Bone marrow (tissue), 2 donors: Measurements from ENCODE around the gene TARBP2.

Experiments
- DNase-seq, 2 donors: peaks; one replicate each; lab custom pipeline; 2025; lab: John Stamatoyannopoulos, UW

The TARBP2 gene, protein sequence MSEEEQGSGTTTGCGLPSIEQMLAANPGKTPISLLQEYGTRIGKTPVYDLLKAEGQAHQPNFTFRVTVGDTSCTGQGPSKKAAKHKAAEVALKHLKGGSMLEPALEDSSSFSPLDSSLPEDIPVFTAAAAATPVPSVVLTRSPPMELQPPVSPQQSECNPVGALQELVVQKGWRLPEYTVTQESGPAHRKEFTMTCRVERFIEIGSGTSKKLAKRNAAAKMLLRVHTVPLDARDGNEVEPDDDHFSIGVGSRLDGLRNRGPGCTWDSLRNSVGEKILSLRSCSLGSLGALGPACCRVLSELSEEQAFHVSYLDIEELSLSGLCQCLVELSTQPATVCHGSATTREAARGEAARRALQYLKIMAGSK

DNA sequence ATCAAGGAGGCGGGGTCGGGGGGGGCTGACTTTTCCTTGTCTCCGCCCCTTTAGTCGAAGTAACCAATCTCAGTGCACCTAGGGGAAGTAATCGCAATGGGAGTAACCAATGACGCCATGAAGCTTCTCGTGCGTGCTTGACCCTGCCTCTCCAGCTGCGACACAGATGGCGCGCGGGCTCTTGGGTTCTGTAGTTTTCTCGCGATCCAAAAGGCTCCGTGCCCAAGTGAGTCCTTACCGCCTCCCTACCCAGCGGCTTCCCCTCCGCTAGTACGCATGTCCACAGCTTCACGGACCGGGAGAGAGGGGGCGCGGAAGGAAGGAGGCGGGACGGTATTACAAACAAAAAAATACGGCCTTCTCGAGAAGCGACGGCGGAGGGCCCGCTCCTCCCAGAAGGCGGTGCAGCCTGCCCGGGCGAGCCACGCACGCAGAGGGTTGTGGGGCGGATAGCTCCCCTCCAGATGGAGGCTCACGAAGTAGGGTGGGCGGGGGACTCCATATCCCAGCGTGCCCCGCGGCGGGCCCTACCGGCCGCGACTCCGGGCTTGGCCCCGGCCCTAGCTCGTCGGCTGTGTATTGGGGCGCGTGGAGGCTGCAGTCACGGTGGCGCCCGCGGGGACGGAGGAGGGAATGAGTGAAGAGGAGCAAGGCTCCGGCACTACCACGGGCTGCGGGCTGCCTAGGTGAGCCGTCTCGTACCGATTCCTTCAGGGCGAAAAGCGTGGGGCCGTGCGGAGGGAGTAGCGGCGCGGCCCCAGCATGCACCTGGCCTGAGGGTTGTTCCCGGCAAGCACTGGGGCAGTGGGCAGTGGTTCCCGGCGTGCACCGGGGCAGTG, at the start of gene TARBP2:
TARBP2 (plus strand) TSS at position 508 of the 839 bp plus-strand sequence; CDS start at position 634, 126 bp downstream.
- peak; percentile 98 to 99 for DNase-seq

DNA sequence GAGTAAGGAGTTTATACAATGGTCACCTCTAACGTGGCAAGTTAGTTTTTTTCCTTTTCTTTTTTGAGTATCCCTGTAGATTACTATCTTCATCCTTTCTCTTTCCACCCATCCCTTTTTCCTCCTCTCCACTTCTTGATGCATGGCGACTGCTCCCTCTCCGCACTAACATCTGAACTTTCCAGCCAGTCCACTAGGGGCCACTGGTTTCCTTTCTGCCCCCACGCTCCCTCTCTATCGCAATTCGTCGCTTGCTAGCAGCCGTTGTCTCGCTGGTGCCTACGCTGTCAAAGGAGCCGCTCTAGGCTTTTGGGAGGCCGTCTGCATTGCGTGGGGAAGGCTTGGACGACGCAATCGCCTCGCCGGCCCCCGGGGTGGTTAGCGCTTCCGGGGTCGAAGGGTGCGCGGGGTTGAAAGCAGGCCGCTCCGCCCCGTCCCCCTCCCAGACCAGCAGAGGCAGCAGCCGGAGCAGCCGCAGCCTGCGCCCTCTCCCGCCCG, 49.4 kb upstream of the TARBP2 start, which contains the start of gene PCBP2:
PCBP2 (plus strand) TSS at position 442 of the 498 bp plus-strand sequence. CDS start 2,699 bp downstream, outside the sequence.
- peak; percentile 84 to 99 for DNase-seq

DNA sequence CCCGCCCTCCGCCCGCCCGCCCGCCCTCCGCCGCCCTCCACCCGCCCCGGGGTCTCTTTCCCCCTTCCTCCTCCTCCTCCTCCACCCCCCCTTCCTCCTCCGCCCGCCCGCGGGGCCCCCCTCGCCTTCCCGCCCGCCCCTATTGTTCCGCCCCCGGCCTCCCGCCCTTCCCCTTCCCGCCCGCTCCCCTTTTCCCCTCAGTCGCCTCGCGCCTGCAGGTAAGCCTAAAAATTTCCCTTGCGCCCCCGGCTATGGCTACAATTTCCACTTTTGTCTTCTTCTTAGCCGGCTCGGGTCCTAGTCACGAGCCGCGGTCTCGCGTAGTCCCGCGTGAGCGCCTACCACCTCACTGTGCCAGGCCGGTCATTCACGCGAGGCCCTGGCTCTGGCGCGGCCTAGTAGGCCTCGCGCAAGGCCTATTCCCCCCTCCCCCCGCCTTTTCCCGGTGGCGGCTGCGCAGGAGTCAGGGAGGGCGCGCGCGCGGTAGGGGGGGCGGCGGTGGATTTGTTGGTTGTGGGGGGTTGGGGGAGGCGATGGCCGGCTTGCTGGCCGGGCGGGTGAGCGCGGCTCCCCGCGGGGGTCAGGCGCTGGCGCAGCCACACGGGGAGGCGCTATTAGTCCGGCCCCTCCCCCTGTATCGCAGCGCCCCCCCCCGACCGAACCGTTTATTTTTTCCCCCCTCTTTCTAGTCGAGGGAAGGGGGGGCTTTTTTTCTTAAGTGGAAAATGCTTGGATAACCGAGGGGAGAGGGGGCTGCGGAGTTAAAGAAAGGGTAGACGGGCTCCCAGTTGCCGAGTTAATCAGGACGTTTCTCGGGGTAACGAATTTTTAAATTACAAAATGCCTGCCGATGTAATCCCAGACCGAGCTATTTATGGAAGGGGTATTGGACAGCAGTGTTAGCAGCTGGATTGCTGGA, 48.7 kb upstream of the TARBP2 start:
- DNase-seq = peak; percentile 47 to 94

- DNase-seq = no peak
Measured at GRCh38 chr12:53453953-53454640, 47.0 kb upstream of the TARBP2 start.

DNA sequence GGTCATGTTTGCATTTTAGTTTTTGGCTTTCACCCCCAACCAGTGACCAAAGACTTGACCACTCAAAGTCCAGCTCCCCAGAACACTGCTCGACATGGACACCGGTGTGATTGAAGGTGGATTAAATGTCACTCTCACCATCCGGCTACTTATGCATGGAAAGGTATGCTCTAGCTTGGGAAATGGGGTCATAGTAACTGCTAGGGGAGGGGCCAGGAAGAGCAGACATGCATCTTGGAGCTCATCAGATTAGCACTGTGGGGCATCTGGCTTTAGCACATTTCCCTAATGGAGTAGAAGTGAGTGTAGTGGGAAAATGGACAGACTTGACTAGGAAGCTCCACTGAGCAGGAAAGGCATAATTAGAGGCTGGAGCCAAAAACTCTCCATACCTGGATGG, 46.4 kb upstream of the TARBP2 start:
- no peak for DNase-seq

GRCh38 chr12:53456654-53457366, 44.3 kb upstream of the TARBP2 start:
- DNase-seq = no peak

DNA sequence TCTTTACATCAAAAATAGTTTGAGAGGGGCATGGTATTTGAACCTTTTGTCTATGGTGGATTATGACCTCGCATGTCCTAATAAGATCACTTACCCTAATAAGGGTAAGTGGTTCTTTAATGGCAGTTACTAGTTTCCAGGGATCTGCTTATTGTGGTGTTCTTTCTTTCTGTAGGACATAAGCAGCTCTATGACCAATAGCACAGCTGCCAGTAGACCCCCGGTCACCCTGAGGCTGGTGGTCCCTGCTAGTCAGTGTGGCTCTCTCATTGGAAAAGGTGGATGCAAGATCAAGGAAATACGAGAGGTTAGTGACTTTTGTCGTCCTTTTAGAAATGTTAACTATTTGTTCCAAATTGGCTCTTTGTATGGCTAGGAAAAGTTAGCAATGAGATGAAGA, 42.0 kb upstream of the TARBP2 start:
- no peak for DNase-seq

DNA sequence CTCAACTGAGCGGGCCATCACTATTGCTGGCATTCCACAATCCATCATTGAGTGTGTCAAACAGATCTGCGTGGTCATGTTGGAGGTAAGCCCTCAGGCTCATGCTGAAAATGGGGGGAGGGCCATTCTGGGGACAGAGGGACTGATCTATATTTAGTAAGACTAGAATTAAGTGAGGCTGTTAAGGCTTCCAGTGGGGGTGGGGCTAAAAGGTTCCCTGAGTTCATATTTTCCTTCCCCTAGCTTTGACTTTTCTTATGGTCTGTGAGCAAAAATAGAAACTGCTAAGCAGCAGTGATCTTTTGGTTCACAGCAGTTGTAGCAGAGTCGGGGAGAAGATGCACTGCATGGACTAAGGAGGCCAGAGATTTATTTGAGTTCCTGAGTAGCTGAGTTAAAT, 40.0 kb upstream of the TARBP2 start:
- no peak for DNase-seq

DNA sequence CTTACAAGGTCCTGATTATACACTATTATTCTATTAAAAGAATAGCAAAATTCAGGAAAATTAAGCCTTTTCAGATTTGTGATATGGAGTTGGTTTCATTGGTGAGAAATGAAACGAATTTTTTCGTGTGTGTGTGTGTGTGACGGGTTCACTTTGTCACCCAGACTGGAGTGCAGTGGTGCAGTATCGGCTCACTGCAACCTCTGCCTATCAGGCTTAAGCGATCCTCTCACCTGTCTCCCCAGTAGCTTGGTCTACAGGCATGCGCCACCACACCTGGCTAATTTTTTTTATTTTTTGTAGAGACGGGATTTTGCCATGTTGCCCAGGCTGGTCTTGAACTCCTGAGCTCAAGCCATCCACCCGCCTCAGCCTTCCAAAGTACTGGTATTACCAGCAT, 39.5 kb upstream of the TARBP2 start:
- no peak for DNase-seq

DNA sequence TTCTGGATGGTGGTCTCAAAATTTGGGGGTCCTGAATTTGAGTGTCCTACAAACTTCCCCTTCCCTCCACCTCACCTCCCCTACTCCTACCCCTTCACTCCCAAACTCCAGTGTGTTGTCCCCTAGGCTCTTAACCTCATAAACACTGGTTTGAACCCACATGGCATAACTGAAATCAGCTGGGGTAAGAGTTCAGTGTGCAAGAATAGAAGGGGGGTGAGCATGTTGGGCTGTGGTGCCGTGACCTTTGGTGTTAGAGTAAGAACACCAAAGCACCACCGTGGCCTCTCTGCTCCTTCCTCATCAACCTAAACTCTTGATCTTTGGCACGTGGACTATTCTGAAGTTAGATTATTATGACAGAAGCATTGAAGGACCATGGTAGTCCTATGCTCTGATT, 38.1 kb upstream of the TARBP2 start:
- DNase-seq = no peak

DNA sequence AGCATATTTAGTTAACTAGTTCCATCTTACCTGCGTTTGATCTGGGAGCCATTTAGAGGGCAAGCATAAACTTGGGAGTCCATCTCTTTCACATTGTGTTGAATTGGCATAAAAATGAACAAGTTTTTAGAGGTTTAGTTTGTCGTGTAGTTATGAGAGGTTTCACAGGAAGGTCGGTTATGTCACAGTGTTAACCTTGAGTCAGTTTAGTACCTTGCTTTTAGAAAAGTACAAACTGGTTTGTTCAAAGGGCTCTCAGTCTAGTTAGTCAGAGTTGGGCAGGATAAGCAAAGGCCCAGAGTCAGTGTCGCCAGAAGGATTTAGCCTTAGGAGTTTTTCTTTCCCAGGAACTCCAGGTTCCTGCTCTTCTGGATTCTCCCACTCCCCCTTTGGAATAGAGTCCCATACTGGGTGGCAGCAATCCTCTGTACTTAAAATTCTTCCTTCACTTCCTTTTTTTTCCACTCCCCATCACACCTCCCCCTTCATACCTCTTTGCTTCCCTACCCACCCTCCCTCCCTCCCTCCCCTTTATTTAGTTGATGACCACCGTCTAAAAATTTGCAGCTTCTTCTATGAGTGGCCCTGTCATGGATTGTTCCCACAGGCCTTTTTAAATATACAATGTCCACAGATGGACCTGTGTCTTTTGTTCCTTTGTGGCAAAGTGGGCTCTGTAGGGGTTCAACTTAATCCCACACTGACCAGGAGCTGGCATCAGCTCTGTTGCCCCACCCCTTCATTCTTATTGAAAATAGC, 37.1 kb upstream of the TARBP2 start:
- no peak for DNase-seq

DNA sequence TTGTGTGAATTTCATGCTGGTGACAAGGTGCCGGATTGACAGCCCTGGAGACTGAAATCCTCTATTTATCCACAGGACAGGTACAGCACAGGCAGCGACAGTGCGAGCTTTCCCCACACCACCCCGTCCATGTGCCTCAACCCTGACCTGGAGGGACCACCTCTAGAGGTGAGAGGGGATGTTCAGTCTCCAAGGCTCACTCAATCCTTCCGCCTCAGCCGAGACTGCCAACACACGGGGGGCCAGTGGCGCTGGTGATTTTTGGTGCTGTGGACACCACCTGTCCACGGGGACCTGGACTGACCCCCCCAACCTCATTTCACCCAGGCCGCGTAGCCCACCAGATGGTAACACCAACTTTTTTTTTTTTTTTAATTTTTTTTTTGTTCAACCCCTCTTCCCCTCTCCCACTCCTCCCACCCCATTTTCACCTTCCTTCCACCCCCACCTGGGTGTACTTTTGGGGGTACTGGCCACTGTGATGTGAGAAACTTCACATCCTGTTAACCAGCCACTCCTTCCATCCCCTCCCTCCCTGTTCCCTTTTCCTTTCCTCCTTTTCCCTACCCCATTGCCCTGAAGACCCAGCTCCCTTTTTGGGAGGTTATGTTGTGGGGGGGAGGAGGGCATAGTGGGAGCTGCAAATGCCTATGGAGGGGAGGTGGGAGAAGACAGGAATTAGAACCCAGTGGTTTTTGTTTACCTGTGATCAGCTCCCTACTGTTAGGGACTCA, 36.2 kb upstream of the TARBP2 start:
- DNase-seq = no peak

DNA sequence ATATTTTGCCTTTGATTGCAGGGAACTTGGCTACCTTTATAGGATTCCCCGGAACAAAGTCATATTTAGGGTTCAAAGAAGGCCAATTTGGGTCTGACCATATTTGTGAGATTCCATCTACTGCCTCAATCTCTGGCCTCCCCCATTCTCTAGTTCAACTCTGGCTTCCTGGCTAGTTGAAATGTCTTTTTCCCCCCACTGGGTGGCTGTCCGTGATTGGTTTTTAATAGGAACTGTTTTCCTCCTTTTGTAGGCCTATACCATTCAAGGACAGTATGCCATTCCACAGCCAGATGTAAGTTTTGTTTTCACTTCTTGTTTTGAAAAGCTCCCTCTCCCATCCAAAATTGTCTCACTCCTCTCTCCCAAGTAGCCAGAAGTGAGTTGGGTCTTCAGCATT, 35.4 kb upstream of the TARBP2 start:
- no peak for DNase-seq

- DNase-seq = no peak
Measured at GRCh38 chr12:53466640-53467039, 34.4 kb upstream of the TARBP2 start.

- DNase-seq = no peak
Measured at GRCh38 chr12:53467082-53467481, 34.0 kb upstream of the TARBP2 start.

- no peak for DNase-seq
Measured at GRCh38 chr12:53467880-53468279, 33.2 kb upstream of the TARBP2 start.

DNA sequence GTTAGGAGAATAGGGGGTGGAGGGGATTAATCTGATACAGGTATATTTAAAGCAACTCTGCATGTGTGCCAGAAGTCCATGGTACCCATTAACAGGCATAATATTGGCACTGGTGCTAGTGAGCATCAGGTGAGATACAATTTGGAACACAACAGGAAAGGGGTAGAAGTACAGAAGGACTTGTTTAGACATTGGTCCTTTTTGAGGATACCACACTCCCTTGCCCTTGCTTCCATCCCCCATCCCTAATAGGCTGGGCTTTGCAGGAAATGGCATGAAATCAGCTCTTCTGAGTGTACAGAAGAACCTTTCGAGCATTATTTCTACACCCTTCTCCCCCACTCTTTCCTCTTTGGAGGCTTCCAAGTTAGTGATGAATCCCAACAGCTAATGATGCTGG, 32.8 kb upstream of the TARBP2 start:
- no peak for DNase-seq

GRCh38 chr12:53472056-53472582, 29.0 kb upstream of the TARBP2 start:
- no peak for DNase-seq

DNA sequence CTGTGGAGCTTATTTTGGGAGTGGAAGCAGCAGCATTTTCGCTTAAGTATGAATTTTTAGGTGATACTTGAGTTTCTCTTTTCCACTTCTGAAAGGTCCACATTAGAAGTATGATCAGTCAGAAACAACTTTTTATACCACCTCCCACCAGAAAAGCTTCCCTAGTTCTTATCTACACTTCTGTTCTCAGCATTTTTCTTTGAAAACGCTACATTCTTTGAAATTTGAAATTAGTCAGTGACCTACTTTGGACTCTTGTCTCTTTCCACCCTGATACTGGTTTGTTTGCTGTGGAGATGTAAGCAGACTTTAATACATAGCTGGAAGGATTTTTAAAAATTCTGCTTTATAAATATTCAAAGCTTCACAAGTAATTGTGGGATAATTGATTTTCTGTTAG, 27.0 kb upstream of the TARBP2 start:
- DNase-seq = no peak
